ENCODE results near the gene WDR26. TPM values are rescaled to one million over a fixed set of nuclear protein-coding genes. Genes with fewer than 3 reads are reported as not detected.

WDR26 gene
- total RNA-seq, 2 experiments from 2014 or later: 74.0 to 75.6 TPM

- no peak overlapping the region for H3K4me3 Mint-ChIP-seq
- CTCF ChIA-PET: interaction anchor here (0.7 to 3.6 kb wide), 4 partner anchors 7 to 78 kb away, joined by 3 to 18 read pairs (median 4); no protein-coding TSS in a partner anchor
- no peak overlapping the region for H3K27ac Mint-ChIP-seq
- H3K27me3 Mint-ChIP-seq: no peaks in the 10 kb centered on the region
- intact Hi-C loops (cut with DNase I, micrococcal nuclease): loop anchor here in 1 of 2 experiments (2.0 kb wide), 1 partner anchor 56 kb away; the partner anchor contains the start of gene WDR26
- ATAC-seq: no peak
- peaks cover 60% of the 10 kb centered on the region for H3K36me3 Mint-ChIP-seq (ENCODE audit: low read depth)
- no peaks in the 10 kb centered on the region for H3K9me3 Mint-ChIP-seq (ENCODE audit: low read depth)
- H3K4me1 Mint-ChIP-seq: peaks cover 86% of the 10 kb centered on the region
- no peak for DNase-seq
- POLR2A ChIA-PET: interaction anchor here (1.0 kb wide), 1 partner anchor 11 kb away, joined by 4 read pairs; no protein-coding TSS in a partner anchor
Measured at GRCh38 chr1:224378855-224379631, 55.6 kb downstream of the WDR26 start.

GRCh38 chr1:224377676-224378006, 57.0 kb downstream of the WDR26 start:
- Mint-ChIP-seq H3K27me3 (no peaks in the 10 kb centered on the region), H3K36me3 (ENCODE audit: low read depth) (peaks cover 73% of the 10 kb centered on the region), H3K4me3 (no peak overlapping the region), H3K27ac (peak overlapping the region; percentile 82), H3K4me1 (peaks cover 94% of the 10 kb centered on the region), H3K9me3 (ENCODE audit: low read depth) (no peaks in the 10 kb centered on the region)
- peak; percentile 56 for DNase-seq
- intact Hi-C loops (cut with DNase I, micrococcal nuclease): loop anchor here (1.0 to 2.0 kb wide), 3 partner anchors 15 to 57 kb away; partner anchors contain the start of gene WDR26 (in 1 of the 2)
- ATAC-seq: peak; percentile 68
- ChIA-PET CTCF (no interaction called here), POLR2A (interaction anchor here (1.0 to 1.2 kb wide), 2 partner anchors 10 to 121 kb away, joined by 4 to 5 read pairs; no protein-coding TSS in a partner anchor)

DNA sequence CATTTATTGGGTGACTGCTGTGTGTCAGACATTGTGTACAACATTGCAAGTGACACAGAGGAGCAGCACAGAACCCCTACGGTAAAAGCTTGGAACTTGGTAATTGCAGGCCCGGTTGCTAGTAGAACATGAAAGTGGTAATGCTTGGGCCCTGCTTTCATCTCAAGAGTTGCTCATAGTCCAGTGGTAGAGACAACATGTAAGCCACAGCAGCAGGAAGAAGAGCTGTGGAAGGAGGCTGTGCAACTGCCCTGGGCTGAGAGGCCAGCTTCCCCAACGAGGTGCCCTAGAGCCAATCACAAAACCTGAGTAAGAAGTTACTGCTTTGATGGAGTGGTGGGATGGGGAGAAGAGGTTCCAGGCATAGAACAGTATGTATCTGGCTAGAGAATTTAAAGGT, 59.5 kb downstream of the WDR26 start:
- intact Hi-C loops (cut with DNase I, micrococcal nuclease): no loop called here
- ChIA-PET CTCF (interaction anchor here (0.7 to 3.1 kb wide), 2 partner anchors 11 to 19 kb away, joined by 3 to 9 read pairs; partner anchors contain the start of gene CNIH4), POLR2A (interaction anchor here (1.2 kb wide), 1 partner anchor 9 kb away, joined by 3 read pairs; no protein-coding TSS in a partner anchor)
- no peak overlapping the region for H3K27ac Mint-ChIP-seq
- H3K4me1 Mint-ChIP-seq: peaks cover 86% of the 10 kb centered on the region
- DNase-seq (no peak), ATAC-seq (no peak)
- H3K4me3 Mint-ChIP-seq: no peak overlapping the region
- no peaks in the 10 kb centered on the region for H3K27me3 Mint-ChIP-seq
- peaks cover 85% of the 10 kb centered on the region for H3K36me3 Mint-ChIP-seq (ENCODE audit: low read depth)
- no peaks in the 10 kb centered on the region for H3K9me3 Mint-ChIP-seq (ENCODE audit: low read depth)

DNA sequence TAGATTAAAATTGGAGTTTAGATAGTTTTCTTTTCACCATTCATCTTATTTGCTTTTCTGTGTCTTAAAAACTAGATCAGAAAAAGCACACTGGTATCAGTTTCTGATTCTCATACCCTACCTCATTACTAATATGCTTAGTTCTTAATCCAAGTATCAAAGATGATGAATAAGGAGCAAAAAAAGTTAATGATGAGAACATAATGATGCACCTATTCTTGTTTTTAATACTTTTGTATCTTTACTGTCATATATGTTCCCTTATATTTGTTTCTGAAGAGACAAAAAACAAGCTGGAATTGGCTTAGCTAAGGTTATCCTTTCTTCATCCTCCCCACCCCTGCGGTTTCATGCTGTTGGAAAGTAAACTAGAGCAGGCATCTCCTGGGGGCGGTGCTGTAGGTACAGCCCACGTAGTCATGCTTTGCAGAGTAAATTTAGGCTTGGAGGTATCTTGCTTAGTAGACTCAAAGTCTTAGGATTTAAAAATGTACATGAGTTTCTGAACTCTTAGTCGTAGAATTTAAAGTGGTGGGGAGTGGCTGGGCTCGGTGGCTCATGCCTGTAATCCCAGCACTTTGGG, 61.5 kb downstream of the WDR26 start:
- H3K27me3 Mint-ChIP-seq: no peaks in the 10 kb centered on the region
- POLR2A ChIA-PET: no interaction called here
- no peak overlapping the region for H3K4me3 Mint-ChIP-seq
- intact Hi-C loops (cut with DNase I, micrococcal nuclease): no loop called here
- peaks cover 84% of the 10 kb centered on the region for H3K4me1 Mint-ChIP-seq
- no peaks in the 10 kb centered on the region for H3K9me3 Mint-ChIP-seq (ENCODE audit: low read depth)
- DNase-seq (peak; percentile 38), ATAC-seq (peak; percentile 40)
- CTCF ChIA-PET: interaction anchor here (1.0 to 4.0 kb wide), 4 partner anchors 8 to 26 kb away, joined by 3 to 18 read pairs (median 8); no protein-coding TSS in a partner anchor
- peaks cover 82% of the 10 kb centered on the region for H3K36me3 Mint-ChIP-seq (ENCODE audit: low read depth)
- peak overlapping the region; percentile 63 for H3K27ac Mint-ChIP-seq

GRCh38 chr1:224368409-224368808, 66.2 kb downstream of the WDR26 start:
- Mint-ChIP-seq H3K4me1 (peaks cover 66% of the 10 kb centered on the region), H3K4me3 (no peak overlapping the region), H3K9me3 (ENCODE audit: low read depth) (no peaks in the 10 kb centered on the region), H3K36me3 (ENCODE audit: low read depth) (peaks cover 62% of the 10 kb centered on the region), H3K27me3 (no peaks in the 10 kb centered on the region), H3K27ac (peak overlapping the region; percentile 51)
- ChIA-PET POLR2A (interaction anchor here (1.0 kb wide), 1 partner anchor 11 kb away, joined by 4 read pairs; no protein-coding TSS in a partner anchor), CTCF (interaction anchor here (0.8 kb wide), 1 partner anchor 10 kb away, joined by 3 read pairs; no protein-coding TSS in a partner anchor)
- intact Hi-C loops (cut with DNase I, micrococcal nuclease): loop anchor here in 1 of 2 experiments (1.0 kb wide), 1 partner anchor 11 kb away; no protein-coding TSS in a partner anchor
- peak; percentile 75 for ATAC-seq
- DNase-seq: peak; percentile 32

GRCh38 chr1:224359207-224359606, 75.4 kb downstream of the WDR26 start:
- ChIA-PET CTCF (interaction anchor here (1.3 to 2.7 kb wide), 3 partner anchors 14 to 243 kb away, joined by 3 to 10 read pairs (median 8); no protein-coding TSS in a partner anchor), POLR2A (interaction anchor here (0.6 to 1.0 kb wide), 2 partner anchors 23 to 54 kb away, joined by 3 to 4 read pairs; no protein-coding TSS in a partner anchor)
- no peaks in the 10 kb centered on the region for H3K27me3 Mint-ChIP-seq
- ATAC-seq (no peak), DNase-seq (no peak)
- peaks cover 32% of the 10 kb centered on the region for H3K36me3 Mint-ChIP-seq (ENCODE audit: low read depth)
- H3K4me1 Mint-ChIP-seq: peaks cover 49% of the 10 kb centered on the region
- no peaks in the 10 kb centered on the region for H3K9me3 Mint-ChIP-seq (ENCODE audit: low read depth)
- H3K4me3 Mint-ChIP-seq: no peak overlapping the region
- intact Hi-C loops (cut with DNase I, micrococcal nuclease): loop anchor here in 1 of 2 experiments (5.0 kb wide), 1 partner anchor 512 kb away; the partner anchor contains the start of gene TP53BP2
- H3K27ac Mint-ChIP-seq: no peak overlapping the region

GRCh38 chr1:224358237-224358636, 76.4 kb downstream of the WDR26 start:
- peaks cover 40% of the 10 kb centered on the region for H3K4me1 Mint-ChIP-seq
- H3K4me3 Mint-ChIP-seq: peak overlapping the region; percentile 80
- ATAC-seq (no peak), DNase-seq (no peak)
- POLR2A ChIA-PET: interaction anchor here (1.1 kb wide), 1 partner anchor 74 kb away, joined by 7 read pairs; no protein-coding TSS in a partner anchor
- no peaks in the 10 kb centered on the region for H3K27me3 Mint-ChIP-seq
- CTCF ChIA-PET: interaction anchor here (0.6 to 2.7 kb wide), 12 partner anchors 9 to 242 kb away, joined by 3 to 11 read pairs (median 5); no protein-coding TSS in a partner anchor
- H3K27ac Mint-ChIP-seq: peak overlapping the region; percentile 89
- H3K36me3 Mint-ChIP-seq (ENCODE audit: low read depth): peaks cover 25% of the 10 kb centered on the region
- no peaks in the 10 kb centered on the region for H3K9me3 Mint-ChIP-seq (ENCODE audit: low read depth)
- intact Hi-C loops (cut with DNase I, micrococcal nuclease): loop anchor here in 1 of 2 experiments (5.0 kb wide), 1 partner anchor 511 kb away; the partner anchor contains the start of gene TP53BP2

DNA sequence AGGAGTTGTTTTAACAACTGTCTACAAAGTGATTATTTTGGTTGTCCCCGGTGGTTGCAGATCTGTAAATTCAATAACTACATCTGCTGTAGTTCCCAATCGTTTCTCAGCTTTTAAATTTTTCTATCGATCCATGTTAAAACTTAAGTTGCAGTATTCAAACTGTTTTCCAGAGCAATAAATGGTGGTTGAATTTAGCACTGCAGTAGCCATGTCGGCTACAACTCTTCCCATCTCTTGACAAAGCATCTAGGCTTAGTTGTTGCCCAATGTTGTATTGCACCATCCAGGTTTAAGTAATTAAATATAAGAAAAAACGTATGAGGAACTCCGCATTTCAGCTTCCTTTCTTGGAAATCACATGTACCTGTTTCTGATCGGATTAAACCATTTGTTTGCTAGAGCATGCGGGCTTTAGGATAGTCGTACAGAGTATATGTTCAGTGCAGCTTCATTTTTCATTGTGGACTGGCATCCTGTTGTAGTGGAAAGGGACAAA, 76.9 kb downstream of the WDR26 start:
- ATAC-seq: no peak
- no peak for DNase-seq

DNA sequence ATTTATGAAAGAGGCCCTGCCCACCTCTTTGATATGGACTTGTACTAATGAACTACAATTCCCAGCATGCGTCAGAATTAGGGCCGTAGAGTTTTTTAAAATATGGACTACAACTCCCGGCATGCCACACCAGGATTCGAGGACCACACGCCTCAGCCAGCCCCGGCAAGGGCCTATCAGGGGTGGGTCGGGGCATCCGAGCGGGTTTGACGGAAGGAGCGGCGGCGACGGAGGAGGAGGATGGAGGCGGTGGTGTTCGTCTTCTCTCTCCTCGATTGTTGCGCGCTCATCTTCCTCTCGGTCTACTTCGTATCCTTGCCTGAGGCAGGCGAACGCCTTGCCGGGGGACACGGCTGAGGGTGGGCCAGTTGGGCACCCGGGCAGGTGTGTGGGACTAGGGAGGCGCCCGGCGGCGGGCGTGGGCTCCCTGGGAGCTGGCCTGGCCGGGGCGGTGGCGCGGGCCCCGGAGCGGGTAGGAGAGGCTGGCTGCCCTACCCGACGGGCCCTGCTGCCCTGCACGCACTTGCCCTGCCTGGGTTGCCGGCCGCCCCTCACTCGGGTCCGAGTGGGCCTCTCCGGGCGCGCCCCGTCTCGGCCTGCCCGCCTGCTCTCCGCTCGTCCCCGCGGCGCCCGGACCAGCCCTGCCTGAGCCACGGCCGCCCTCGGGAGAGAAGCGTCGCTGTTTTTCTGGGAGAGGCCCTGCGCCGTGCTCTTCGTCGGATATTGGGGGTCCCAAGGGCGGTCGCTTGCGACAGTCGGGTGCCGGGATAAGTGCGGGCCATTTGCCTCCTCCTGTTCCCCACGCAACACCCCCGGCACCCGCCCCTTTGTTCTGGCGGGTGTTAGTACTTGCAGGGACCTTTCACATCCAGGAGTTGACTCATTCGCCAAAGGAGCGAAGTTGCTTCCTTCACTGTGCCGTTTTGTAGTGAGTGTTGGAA, 77.6 kb downstream of the WDR26 start, which contains the start of gene CNIH4:
Gene CNIH4, plus strand, starts transcription at position 195 of the 941 bp plus-strand sequence. Its CDS starts 46 bp downstream, at position 241.
- peaks cover 30% of the 10 kb centered on the region for H3K4me1 Mint-ChIP-seq
- H3K4me3 Mint-ChIP-seq: peak within 1 kb of the TSS; percentile 80
- DNase-seq (peak; percentile 95), ATAC-seq (peak; percentile 98)
- H3K9me3 Mint-ChIP-seq (ENCODE audit: low read depth): no peaks in the 10 kb centered on the region
- H3K36me3 Mint-ChIP-seq (ENCODE audit: low read depth): peaks cover 17% of the 10 kb centered on the region
- peak within 1 kb of the TSS; percentile 89 for H3K27ac Mint-ChIP-seq
- H3K27me3 Mint-ChIP-seq: no peaks in the 10 kb centered on the region
- POLR2A ChIA-PET: no interaction called here
- CTCF ChIA-PET: interaction anchor here (0.6 to 2.7 kb wide), 13 partner anchors 10 to 241 kb away, joined by 3 to 11 read pairs (median 5); no protein-coding TSS in a partner anchor
- intact Hi-C loops (cut with DNase I, micrococcal nuclease): loop anchor here (1.0 to 5.0 kb wide), 9 partner anchors 11 to 510 kb away; partner anchors contain the start of genes FBXO28 (in 2 of the 2), NVL (in 2 of the 2), TP53BP2 (in 1 of the 2) and WDR26 (in 1 of the 2)

More for the DNA sequence above, 76.9 kb downstream of the WDR26 start:
- Mint-ChIP-seq H3K36me3 (ENCODE audit: low read depth) (peaks cover 22% of the 10 kb centered on the region), H3K4me1 (peaks cover 36% of the 10 kb centered on the region), H3K4me3 (peak overlapping the region; percentile 80), H3K27me3 (no peaks in the 10 kb centered on the region), H3K27ac (peak overlapping the region; percentile 89), H3K9me3 (ENCODE audit: low read depth) (no peaks in the 10 kb centered on the region)
- intact Hi-C loops (cut with DNase I, micrococcal nuclease): loop anchor here (1.0 to 5.0 kb wide), 5 partner anchors 11 to 510 kb away; partner anchors contain the start of genes TP53BP2 (in 1 of the 2) and WDR26 (in 1 of the 2)
- ChIA-PET POLR2A (interaction anchor here (1.1 kb wide), 1 partner anchor 74 kb away, joined by 7 read pairs; no protein-coding TSS in a partner anchor), CTCF (interaction anchor here (0.6 to 2.7 kb wide), 12 partner anchors 9 to 242 kb away, joined by 3 to 11 read pairs (median 5); no protein-coding TSS in a partner anchor)
